ENCODE data around the gene FRMD4A.

The FRMD4A gene

GRCh38 chr10:13970957-13971353 lies 359.8 kb downstream of the FRMD4A start:
- DNase-seq (ENCODE audit: extremely low spot score): no peak
- POLR2A ChIA-PET: no interaction called here
- CTCF ChIA-PET: no interaction called here
- TF ChIP-seq TARDBP (IDR thresholded peaks at IDR 0.05): no peak
- no peak for TF ChIP-seq LEF1 (IDR thresholded peaks at IDR 0.05; ENCODE audit: borderline replicate concordance)
- no peak for TF ChIP-seq BHLHE40 (IDR thresholded peaks at IDR 0.05; ENCODE audit: borderline replicate concordance)
- no peak for TF ChIP-seq FOXA1 (IDR thresholded peaks at IDR 0.05)
- TF ChIP-seq L3MBTL2 (conservative IDR thresholded peaks at IDR 0.05): no peak
- TF ChIP-seq CTBP1 (IDR thresholded peaks at IDR 0.05; ENCODE audit: borderline replicate concordance): no peak
- no peak for TF ChIP-seq ZNF384 (IDR thresholded peaks at IDR 0.05)
- TF ChIP-seq ARNT (IDR thresholded peaks at IDR 0.05): no peak
- no peak for TF ChIP-seq ELF4 (IDR thresholded peaks at IDR 0.05)
- no peak for TF ChIP-seq SUZ12 (IDR thresholded peaks at IDR 0.05)
- no peak for TF ChIP-seq SP1 (IDR thresholded peaks at IDR 0.05)
- TF ChIP-seq FOXM1 (IDR thresholded peaks at IDR 0.05; ENCODE audit: borderline replicate concordance): no peak
- TF ChIP-seq HDGF (IDR thresholded peaks at IDR 0.05; ENCODE audit: borderline replicate concordance): no peak
- TF ChIP-seq FOXK2 (IDR thresholded peaks at IDR 0.05): no peak
- no peak for TF ChIP-seq PKNOX1 (IDR thresholded peaks at IDR 0.05)
- TF ChIP-seq NFRKB (IDR thresholded peaks at IDR 0.05): no peak

GRCh38 chr10:13970236-13970956 lies 360.3 kb downstream of the FRMD4A start:
- POLR2A ChIA-PET: no interaction called here
- CTCF ChIA-PET: no interaction called here

GRCh38 chr10:13969792-13970140 lies 361.0 kb downstream of the FRMD4A start:
- POLR2A ChIA-PET: no interaction called here
- CTCF ChIA-PET: no interaction called here
- TF ChIP-seq SP1 (IDR thresholded peaks at IDR 0.05) (no peak), SUZ12 (IDR thresholded peaks at IDR 0.05) (no peak), HDGF (IDR thresholded peaks at IDR 0.05; ENCODE audit: borderline replicate concordance) (no peak), FOXA1 (IDR thresholded peaks at IDR 0.05) (no peak), FOXM1 (IDR thresholded peaks at IDR 0.05; ENCODE audit: borderline replicate concordance) (no peak), ELF4 (IDR thresholded peaks at IDR 0.05) (no peak), ARNT (IDR thresholded peaks at IDR 0.05) (no peak), CTBP1 (IDR thresholded peaks at IDR 0.05; ENCODE audit: borderline replicate concordance) (no peak), BHLHE40 (IDR thresholded peaks at IDR 0.05; ENCODE audit: borderline replicate concordance) (no peak), NFRKB (IDR thresholded peaks at IDR 0.05) (no peak), PKNOX1 (IDR thresholded peaks at IDR 0.05) (no peak), FOXK2 (IDR thresholded peaks at IDR 0.05) (no peak), ZNF384 (IDR thresholded peaks at IDR 0.05) (no peak), TARDBP (IDR thresholded peaks at IDR 0.05) (no peak), L3MBTL2 (conservative IDR thresholded peaks at IDR 0.05) (no peak), LEF1 (IDR thresholded peaks at IDR 0.05; ENCODE audit: borderline replicate concordance) (no peak)
- no peak for DNase-seq (ENCODE audit: extremely low spot score)

More at GRCh38 chr10:13970236-13970956, 360.3 kb downstream of the FRMD4A start:
- no peak for DNase-seq (ENCODE audit: extremely low spot score)
- TF ChIP-seq L3MBTL2 (conservative IDR thresholded peaks at IDR 0.05) (no peak), CTBP1 (IDR thresholded peaks at IDR 0.05; ENCODE audit: borderline replicate concordance) (no peak), PKNOX1 (IDR thresholded peaks at IDR 0.05) (no peak), TARDBP (IDR thresholded peaks at IDR 0.05) (no peak), FOXK2 (IDR thresholded peaks at IDR 0.05) (no peak), FOXM1 (IDR thresholded peaks at IDR 0.05; ENCODE audit: borderline replicate concordance) (no peak), SP1 (IDR thresholded peaks at IDR 0.05) (no peak), FOXA1 (IDR thresholded peaks at IDR 0.05) (no peak), ZNF384 (IDR thresholded peaks at IDR 0.05) (no peak), NFRKB (IDR thresholded peaks at IDR 0.05) (no peak), SUZ12 (IDR thresholded peaks at IDR 0.05) (no peak), LEF1 (IDR thresholded peaks at IDR 0.05; ENCODE audit: borderline replicate concordance) (no peak), ELF4 (IDR thresholded peaks at IDR 0.05) (no peak), BHLHE40 (IDR thresholded peaks at IDR 0.05; ENCODE audit: borderline replicate concordance) (no peak), HDGF (IDR thresholded peaks at IDR 0.05; ENCODE audit: borderline replicate concordance) (no peak), ARNT (IDR thresholded peaks at IDR 0.05) (no peak)

GRCh38 chr10:13969118-13969791 lies 361.5 kb downstream of the FRMD4A start:
- ChIA-PET CTCF (no interaction called here), POLR2A (no interaction called here)
- no peak for DNase-seq (ENCODE audit: extremely low spot score)
- TF ChIP-seq CTBP1 (IDR thresholded peaks at IDR 0.05; ENCODE audit: borderline replicate concordance) (no peak), L3MBTL2 (conservative IDR thresholded peaks at IDR 0.05) (no peak), SP1 (IDR thresholded peaks at IDR 0.05) (no peak), FOXA1 (IDR thresholded peaks at IDR 0.05) (no peak), LEF1 (IDR thresholded peaks at IDR 0.05; ENCODE audit: borderline replicate concordance) (no peak)

- POLR2A ChIA-PET: no interaction called here
- DNase-seq (ENCODE audit: extremely low spot score): no peak
- TF ChIP-seq BHLHE40 (IDR thresholded peaks at IDR 0.05; ENCODE audit: borderline replicate concordance) (no peak), L3MBTL2 (conservative IDR thresholded peaks at IDR 0.05) (no peak), TARDBP (IDR thresholded peaks at IDR 0.05) (no peak), ELF4 (IDR thresholded peaks at IDR 0.05) (no peak), ZNF384 (IDR thresholded peaks at IDR 0.05) (no peak), SUZ12 (IDR thresholded peaks at IDR 0.05) (no peak), LEF1 (IDR thresholded peaks at IDR 0.05; ENCODE audit: borderline replicate concordance) (no peak), FOXK2 (IDR thresholded peaks at IDR 0.05) (no peak), ARNT (IDR thresholded peaks at IDR 0.05) (no peak), FOXM1 (IDR thresholded peaks at IDR 0.05; ENCODE audit: borderline replicate concordance) (no peak), CTBP1 (IDR thresholded peaks at IDR 0.05; ENCODE audit: borderline replicate concordance) (no peak), SP1 (IDR thresholded peaks at IDR 0.05) (no peak), HDGF (IDR thresholded peaks at IDR 0.05; ENCODE audit: borderline replicate concordance) (no peak), FOXA1 (IDR thresholded peaks at IDR 0.05) (no peak), PKNOX1 (IDR thresholded peaks at IDR 0.05) (no peak), NFRKB (IDR thresholded peaks at IDR 0.05) (no peak)
- CTCF ChIA-PET: no interaction called here
Measured at GRCh38 chr10:13961853-13962252, 368.9 kb downstream of the FRMD4A start.
